ENCODE results near the gene HNRNPLL.
"Not testable (repeated sequence)": the region's sequence is repeated elsewhere in the genome, so short reads cannot be mapped to it uniquely, and the experiment has no call there.

Gene HNRNPLL

GRCh38 chr2:38552259-38552658 lies 50.5 kb downstream of the HNRNPLL start:
- no peak for DNase-seq (ENCODE audit: low read depth)

DNA sequence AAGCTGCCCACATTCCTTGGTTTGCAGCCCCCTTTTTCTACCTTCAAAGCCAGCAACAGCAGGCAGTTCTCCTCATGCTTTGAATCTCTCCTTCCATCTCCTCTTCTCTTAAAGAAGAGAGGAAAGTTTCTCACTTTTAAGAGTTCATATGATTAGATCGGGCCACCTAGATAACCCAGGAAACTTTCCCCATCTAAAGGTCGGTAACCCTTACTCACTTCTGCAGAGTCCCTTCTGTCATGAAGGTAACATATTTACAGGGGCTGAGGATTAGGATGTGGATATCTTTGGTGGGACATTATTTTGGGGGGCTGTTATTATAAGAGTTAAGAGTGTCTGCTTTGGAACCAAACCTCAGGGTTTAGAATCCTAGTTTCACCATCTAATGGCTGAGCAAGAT lies 51.0 kb downstream of the HNRNPLL start:
- DNase-seq (ENCODE audit: low read depth): no peak

GRCh38 chr2:38551171-38551570 lies 51.6 kb downstream of the HNRNPLL start:
- no peak for DNase-seq (ENCODE audit: low read depth)

DNA sequence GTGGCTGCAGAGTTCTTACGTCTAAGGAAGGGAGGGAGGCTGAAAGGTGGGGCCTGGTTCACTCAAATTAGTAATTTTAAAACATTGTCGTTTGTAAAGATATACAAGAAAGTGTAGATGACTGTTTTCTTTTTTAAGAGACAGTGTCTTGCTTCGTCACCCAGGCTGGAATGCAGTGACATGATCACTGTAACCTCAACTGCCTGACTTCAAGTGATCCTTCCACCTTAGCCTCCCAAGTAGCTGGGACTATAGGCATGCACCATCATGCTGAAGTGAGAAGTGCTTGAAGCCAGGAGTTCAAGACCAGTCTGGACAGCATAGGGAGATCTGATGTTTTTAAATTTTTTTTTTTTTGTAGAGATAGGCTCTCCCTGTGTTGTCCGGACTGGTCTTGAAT lies 52.9 kb downstream of the HNRNPLL start:
- no peak for DNase-seq (ENCODE audit: low read depth)

- no peak for DNase-seq (ENCODE audit: low read depth)
Observed at GRCh38 chr2:38549071-38549704, 53.5 kb downstream of the HNRNPLL start.

DNA sequence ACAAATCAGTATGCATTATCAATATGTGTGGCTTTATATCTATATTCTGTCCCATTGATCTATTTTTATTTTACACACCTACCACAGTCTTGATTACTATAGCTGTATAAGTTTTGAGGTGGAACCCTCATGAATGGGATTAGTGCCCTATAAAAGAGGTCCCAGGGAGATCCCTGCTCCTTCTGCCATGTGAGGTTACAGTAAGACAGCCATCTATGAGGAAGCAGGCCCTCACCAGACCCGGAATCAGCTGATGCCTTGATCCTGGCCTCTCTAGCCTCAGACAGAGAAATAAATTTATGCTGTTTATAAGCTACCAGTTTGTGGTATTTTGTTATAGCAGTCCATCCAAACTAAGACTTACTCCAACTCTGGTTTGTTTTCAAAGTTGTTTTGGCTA lies 54.9 kb downstream of the HNRNPLL start:
- no peak for DNase-seq (ENCODE audit: low read depth)

DNA sequence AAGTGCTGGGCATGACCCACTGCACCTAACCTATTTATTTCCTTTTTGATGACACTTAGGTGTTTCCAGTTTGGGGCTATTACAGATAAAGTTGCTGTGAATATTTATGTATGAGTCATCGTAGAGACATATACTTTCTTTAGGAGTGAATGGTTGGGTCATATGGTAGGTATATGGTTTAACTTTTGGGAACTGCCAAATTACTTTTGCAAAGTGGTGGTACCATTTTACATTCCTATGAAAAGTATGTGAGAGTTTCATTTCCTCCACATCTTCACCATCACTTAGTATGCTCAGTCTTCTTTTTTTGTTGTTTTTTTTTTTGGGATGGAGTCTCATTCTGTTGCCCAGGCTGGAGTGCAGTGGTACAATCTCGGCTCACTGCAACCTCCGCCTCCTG lies 56.1 kb downstream of the HNRNPLL start:
- no peak for DNase-seq (ENCODE audit: low read depth)

GRCh38 chr2:38546064-38546463 lies 56.7 kb downstream of the HNRNPLL start:
- DNase-seq (ENCODE audit: low read depth): no peak

DNA sequence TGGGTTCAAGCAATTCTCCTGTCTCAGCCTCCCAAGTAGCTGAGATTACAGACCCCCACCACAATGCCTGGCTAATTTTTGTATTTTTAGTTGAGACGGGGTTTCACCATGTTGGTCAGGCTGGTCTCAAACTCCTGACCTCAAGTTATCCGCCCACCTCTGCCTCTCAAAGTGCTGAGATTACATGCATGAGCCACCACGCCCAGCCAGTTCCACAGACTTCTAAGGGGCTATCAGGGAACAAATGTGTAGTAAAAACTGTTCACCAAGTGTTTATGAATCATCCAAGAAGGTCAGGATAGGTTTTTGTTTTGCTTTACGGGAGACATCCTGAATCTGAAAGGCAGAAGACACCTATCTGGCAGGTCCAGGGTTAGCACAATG lies 60.5 kb downstream of the HNRNPLL start:
- peak; percentile 15 for DNase-seq (ENCODE audit: low read depth)

DNA sequence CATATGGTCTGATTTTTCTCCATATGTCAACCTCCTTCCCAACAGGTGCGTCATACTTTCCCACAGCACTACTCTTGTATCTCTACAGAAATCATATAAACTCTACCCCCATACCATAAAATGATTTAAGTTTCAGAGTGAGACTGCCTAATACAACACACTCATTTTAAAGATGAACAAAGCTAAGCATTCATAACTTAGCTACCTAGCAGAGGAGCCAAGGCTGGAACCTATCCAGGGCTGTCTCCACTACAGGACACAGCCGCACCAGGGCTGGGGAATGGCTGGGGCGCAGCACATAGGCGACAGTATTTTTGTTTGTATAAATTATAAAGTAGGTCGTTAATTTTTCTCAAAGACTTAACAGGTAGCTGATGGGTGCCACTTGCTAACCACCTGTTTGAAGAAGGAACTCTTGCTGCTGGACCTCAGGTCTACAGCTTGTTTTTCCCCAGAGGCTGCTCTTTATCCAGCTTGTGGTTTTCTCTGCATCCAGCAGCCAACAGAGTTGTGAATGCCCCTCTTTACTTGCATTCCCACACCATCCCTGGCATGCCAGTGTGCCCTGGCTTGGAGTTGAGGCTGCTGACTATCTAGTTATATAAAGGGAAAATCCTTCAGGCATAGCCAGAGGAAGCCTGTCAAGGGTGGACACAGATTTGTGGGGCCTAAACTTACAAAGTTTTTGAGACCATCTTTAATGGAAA lies 62.0 kb downstream of the HNRNPLL start:
- no peak for DNase-seq (ENCODE audit: low read depth)

DNA sequence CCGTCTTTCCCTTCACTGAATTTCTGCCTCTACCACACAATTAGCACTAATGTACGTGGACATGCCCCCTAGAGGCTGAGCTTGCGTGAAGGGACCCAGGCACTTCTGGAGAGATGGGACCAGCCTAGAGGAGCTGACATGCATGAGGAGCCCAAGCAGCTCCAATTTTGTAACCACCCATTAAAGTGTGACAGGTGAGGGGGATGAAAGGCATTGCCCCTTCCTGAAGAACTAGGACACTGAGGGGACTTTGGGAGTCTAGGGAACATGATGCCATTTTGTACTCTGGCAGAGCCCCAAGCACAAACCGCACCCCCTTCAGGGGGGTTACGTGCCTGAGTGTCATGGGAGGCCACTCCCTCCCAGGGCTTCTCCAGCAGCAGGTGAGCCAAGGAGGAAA lies 63.6 kb downstream of the HNRNPLL start:
- DNase-seq (ENCODE audit: low read depth): no peak

DNA sequence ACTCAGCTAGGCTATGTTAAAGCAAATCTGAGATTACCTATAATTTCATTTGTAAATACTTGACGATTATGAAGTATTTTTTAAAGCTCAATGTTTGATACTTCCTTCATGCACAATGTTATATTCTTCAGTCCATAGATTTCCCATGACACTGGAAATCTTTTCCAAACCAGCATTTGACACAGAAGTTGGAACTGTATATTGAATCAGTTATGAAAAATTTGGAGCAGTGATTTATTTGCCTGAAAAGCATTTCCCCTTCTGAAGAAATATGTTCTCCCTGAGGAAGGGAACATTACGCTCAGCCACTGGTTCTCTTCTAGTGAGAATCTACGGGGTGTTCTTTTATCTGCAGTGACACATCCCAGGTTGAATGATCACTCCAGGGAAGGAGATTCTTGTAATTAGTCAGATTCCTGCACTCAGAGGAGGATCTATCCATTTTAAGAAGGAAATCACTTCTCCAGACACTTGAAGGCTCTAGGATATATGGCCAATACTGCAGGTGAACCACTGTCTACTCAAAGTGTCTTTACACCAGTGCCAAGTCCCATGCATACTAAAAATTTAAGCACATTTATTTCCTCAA lies 64.7 kb downstream of the HNRNPLL start:
- DNase-seq (ENCODE audit: low read depth): no peak

DNA sequence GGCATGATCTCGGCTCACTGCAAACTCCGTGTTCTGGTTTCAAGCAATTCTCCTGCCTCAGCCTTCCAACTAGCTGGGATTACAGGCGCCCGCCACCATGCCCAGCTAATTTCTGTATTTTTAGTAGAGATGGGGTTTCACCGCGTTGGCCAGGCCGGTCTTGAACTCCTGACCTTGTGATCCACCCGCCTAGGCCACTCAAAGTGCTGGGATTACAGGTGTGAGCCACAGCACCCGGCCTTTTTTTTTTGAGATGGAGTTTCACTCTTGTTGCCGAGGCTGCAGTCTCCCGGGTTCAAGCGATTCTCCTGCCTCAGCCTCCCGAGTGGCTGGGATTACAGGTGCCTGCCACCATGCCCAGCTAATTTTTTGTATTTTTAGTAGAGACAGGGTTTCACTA lies 65.4 kb downstream of the HNRNPLL start:
- not testable (repeated sequence) for DNase-seq (ENCODE audit: low read depth)

GRCh38 chr2:38535744-38536506 lies 66.8 kb downstream of the HNRNPLL start:
- peak; percentile 66 for DNase-seq (ENCODE audit: low read depth)

DNA sequence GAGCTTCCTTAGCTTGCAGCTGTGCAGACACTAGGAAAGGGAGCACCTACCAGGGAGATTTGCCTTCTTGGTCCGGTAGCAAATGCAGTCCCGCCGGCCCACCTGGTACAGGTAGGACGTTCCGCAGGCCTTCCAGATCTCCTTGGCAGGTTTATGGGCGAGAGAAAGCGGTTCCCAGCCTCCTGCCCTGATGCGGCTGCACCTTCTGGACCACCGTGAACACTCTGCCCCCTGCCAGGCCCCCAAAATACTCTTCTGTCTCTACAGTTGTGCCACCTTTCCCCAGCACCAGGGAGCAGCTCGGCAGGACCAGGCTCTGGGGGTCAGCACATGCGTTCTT lies 67.4 kb downstream of the HNRNPLL start:
- no peak for DNase-seq (ENCODE audit: low read depth)

GRCh38 chr2:38534746-38535403 lies 67.9 kb downstream of the HNRNPLL start:
- DNase-seq (ENCODE audit: low read depth): no peak

DNA sequence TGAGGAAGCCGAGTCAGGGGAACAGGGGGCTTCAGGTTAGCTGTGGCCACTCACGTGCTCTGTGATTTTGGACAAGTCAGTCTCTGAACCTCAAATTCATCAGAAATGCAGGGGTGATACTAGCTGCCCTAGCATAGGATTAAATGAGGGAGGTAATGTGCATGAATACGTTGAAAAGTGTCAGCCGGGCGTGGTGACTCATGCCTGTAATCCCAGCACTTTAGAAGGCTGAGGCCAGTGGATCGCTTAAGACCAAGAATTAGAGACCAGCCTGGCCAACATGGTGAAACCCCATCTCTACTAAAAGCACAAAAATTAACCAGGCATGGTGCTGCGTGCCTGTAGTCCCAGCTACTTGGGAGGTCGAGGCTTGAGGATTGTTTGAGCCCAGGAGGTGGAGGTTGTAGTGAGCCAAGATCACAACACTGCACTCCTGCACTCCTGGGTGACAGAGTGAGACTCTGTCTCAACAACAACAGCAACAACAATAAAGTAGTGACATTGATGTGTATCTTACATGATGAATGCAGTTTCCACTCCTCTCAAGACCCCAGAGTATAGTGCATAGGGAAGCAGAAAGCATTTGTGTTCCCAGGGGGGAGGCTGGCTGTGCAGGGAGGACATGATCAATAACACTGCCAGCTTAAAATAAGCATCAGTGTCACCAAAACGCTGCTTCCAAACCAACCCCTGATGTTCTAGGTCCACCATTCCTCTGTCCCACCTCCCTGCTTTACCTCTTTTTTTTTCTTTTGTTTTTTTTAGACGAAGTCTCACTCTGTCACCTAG lies 68.8 kb downstream of the HNRNPLL start:
- no peak for DNase-seq (ENCODE audit: low read depth)

DNA sequence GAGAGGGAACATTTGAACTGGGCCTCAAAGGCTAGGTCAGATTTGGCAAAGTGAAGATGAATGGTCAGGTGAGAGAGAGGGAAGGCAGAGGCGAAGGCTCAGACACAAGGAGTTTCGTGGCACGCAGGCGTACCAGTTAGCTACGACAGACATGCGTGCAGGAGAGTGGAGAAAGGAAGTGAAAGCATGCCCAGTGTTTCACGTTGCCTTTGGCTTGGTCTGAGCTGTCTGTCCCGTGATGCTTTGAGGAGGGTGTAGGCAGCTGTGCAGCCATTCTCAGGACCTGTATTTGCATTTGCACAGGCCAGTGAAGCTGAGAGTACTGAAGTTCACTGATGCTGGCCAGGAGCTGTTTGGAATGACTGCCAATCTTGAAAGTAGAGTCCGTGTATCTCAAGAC lies 69.5 kb downstream of the HNRNPLL start:
- DNase-seq (ENCODE audit: low read depth): no peak

GRCh38 chr2:38532366-38532765 lies 70.4 kb downstream of the HNRNPLL start:
- DNase-seq (ENCODE audit: low read depth): no peak

- DNase-seq (ENCODE audit: low read depth): no peak
Observed at GRCh38 chr2:38529208-38529607, 73.5 kb downstream of the HNRNPLL start.

DNA sequence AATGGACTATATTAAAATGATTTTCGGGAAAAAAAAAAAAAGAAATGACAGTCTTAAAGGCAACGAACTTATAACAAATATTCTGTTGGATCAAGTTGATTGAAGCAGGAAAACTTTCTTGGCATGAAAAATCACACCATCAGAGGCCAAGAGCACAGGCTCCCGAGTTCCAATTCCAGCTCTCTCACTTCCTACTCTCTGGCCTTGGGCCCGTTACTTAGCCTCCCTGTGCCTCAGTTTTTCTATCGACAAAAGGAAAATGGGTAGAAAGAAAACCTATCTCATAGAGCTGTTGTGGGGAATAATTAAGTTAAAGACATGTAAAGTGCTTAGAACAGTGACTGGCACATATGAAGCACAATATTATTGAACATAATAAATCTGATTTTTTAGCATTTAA lies 74.2 kb downstream of the HNRNPLL start:
- DNase-seq (ENCODE audit: low read depth): no peak

GRCh38 chr2:38528008-38528442 lies 74.7 kb downstream of the HNRNPLL start:
- DNase-seq (ENCODE audit: low read depth): peak; percentile 23

Data from stimulated activated CD4-positive, alpha-beta T cell treated with anti-CD3 and anti-CD28 coated beads, Interleukin-2, amount 100 ng/mL, for 4 hours (primary cell).